GM20000 (cell line): Measurements from ENCODE around the gene CXorf49.
"Not testable (repeated sequence)": the region's sequence is repeated elsewhere in the genome, so short reads cannot be mapped to it uniquely, and the experiment has no call there.

Source experiments
- DNase-seq: peaks from one replicate; pipeline ENCODE4 v3.0.0; 2012; ENCODE audit warnings: low spot score

Gene CXorf49

GRCh38 chrX:71718185-71718584, at the start of gene CXorf49:
Gene CXorf49, minus strand, starts transcription at chrX:71718285. Its CDS starts 134 bp downstream, at chrX:71718151.
- not testable (repeated sequence) for DNase-seq

DNA sequence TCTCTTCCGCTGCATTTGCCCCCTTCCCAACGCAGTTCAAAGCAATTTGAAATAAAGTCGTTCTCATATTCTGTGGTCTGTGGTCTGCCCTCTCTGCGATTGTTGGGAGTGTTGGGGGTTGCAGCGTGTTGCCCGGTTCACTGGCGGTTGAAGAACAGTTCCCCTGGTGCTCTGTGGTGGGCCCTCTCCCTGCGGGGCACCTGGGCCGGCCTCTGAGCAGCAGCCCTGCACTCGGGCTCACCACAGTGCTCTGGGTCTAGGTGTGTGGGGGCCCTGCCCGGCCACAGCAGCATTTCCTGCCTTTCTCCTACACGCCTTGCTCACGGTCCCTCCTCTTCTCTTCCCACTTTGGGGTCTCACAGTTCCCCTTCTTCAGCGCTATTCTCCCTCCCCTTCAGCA, 49.0 kb upstream of the CXorf49 start:
- not testable (repeated sequence) for DNase-seq

GRCh38 chrX:71765613-71766012, 47.5 kb upstream of the CXorf49 start:
- not testable (repeated sequence) for DNase-seq

DNA sequence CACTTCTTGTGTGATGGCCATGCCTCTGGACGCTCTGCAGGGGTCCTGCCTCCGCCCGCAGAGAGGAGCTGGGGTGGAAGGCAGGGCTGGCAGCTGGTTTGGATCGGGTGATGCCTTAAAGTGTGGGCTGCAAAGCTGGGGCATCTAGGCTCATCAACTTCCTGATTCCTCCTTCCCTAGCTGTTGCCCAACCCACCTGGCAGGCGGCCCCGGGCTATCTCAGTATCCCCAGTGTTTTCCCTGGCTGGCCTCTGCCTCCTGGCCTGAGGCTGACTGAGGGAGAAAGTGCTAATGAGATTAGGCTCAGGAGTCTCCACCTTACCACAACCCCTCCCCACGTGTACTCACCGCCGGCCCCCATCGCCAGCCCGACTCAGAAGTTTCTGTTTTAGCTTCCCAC, 46.7 kb upstream of the CXorf49 start:
- DNase-seq = not testable (repeated sequence)

DNA sequence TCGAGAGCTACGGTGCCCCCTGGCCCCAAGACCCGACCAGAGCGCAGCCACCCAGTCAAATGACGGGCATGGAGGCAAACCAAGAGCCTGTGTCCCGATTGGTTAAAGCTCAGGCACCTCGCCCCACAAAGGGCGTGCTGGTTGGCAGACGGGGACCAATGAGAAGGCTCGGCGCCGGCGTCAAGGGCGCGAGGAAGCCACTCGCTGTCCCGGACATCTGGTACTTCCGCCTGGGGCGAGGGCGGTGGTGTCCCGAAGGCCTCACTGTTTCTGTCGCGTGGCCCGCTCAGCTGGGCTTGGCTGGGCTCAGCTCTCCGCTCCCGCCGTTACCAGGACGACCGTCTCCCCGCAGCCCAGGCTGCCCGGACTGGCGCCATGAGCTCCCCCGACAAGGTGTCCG, 45.0 kb upstream of the CXorf49 start, which contains the start of gene CXorf49B:
Gene CXorf49B (plus strand): TSS at position 301 of the 400 bp plus-strand sequence. CDS start 75 bp downstream, at position 376.
- not testable (repeated sequence) for DNase-seq

DNA sequence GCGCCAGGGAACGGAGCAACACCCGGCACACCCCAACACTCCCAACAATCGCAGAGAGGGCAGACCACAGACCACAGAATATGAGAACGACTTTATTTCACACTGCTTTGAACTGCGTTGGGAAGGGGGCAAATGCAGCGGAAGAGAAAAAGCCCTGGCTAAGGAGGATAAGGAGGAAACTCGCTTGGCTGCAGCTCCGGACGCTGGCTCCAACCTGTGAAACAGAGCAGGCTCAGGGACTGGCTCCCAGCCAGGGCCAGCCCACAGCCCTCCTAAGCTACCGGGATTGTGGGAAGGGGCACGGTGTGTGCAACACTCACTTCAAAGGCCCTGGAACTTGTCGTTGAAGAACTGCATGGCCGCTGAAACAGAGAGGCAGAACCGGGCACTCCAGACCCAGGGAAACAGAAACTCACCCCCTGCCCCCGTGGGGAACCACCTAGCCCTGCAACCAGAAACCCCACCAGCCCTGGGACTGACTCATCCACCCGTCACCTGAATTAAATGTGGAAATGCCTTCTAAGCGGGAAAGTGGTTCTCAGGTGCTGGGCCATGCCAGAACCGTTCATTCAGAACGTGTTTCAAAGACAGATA, 42.7 kb upstream of the CXorf49 start:
- not testable (repeated sequence) for DNase-seq

DNA sequence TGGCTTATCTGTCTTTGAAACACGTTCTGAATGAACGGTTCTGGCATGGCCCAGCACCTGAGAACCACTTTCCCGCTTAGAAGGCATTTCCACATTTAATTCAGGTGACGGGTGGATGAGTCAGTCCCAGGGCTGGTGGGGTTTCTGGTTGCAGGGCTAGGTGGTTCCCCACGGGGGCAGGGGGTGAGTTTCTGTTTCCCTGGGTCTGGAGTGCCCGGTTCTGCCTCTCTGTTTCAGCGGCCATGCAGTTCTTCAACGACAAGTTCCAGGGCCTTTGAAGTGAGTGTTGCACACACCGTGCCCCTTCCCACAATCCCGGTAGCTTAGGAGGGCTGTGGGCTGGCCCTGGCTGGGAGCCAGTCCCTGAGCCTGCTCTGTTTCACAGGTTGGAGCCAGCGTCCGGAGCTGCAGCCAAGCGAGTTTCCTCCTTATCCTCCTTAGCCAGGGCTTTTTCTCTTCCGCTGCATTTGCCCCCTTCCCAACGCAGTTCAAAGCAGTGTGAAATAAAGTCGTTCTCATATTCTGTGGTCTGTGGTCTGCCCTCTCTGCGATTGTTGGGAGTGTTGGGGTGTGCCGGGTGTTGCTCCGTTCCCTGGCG, 2.3 kb upstream of the CXorf49 start:
- not testable (repeated sequence) for DNase-seq

DNA sequence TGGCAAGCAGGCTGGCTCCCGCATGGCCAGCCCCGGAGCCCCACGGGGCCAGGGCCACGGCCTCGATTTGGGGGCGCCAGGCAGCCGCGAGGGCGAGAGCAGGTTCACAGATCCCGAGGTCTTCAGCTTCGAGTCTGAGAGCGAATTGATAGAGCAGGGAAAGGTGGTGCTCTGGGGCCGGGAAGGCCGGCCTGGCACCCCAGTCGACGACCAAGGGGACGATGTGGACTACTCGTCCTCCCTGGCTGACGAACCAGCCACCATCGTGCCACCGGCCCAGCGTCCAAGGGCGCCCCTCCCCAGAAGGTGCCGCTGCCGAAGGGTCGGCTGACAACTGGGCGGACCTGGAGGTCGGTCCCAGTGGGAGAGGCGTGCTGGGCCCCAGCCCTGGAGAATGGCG, 1.1 kb upstream of the CXorf49 start:
- DNase-seq = not testable (repeated sequence)

DNA sequence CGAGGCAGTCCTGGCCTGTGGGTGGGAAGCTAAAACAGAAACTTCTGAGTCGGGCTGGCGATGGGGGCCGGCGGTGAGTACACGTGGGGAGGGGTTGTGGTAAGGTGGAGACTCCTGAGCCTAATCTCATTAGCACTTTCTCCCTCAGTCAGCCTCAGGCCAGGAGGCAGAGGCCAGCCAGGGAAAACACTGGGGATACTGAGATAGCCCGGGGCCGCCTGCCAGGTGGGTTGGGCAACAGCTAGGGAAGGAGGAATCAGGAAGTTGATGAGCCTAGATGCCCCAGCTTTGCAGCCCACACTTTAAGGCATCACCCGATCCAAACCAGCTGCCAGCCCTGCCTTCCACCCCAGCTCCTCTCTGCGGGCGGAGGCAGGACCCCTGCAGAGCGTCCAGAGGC, 1.8 kb downstream of the CXorf49 start:
- DNase-seq = not testable (repeated sequence)

- DNase-seq = not testable (repeated sequence)
Observed at GRCh38 chrX:71715551-71715950, 2.5 kb downstream of the CXorf49 start.

GRCh38 chrX:71714064-71714463, 4.0 kb downstream of the CXorf49 start:
- DNase-seq = not testable (repeated sequence)

DNA sequence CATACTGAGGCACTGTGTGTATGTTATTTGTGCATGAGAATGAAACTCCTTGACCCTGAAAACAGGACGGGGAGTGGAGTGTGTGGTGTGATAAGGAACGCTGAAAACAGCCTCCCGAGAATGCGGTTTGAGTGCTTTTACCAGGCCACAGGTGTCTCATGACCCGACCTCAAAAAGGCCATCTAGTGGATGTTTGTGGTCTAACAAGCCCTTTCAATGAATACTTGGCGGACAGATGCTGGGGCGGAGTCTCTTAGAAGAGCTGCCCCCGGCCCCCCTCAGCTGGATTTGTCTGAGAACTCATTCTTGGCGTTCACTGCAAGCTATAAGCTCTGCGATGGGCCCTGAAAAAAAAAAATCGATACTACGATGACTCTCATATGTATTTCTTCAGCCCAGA, 15.2 kb downstream of the CXorf49 start:
- DNase-seq = not testable (repeated sequence)

GRCh38 chrX:71699023-71699344, 19.1 kb downstream of the CXorf49 start:
- DNase-seq = not testable (repeated sequence)

- DNase-seq = not testable (repeated sequence)
Observed at GRCh38 chrX:71698299-71699022, 19.6 kb downstream of the CXorf49 start.

GRCh38 chrX:71697466-71698298, 20.4 kb downstream of the CXorf49 start:
- DNase-seq = not testable (repeated sequence)

DNA sequence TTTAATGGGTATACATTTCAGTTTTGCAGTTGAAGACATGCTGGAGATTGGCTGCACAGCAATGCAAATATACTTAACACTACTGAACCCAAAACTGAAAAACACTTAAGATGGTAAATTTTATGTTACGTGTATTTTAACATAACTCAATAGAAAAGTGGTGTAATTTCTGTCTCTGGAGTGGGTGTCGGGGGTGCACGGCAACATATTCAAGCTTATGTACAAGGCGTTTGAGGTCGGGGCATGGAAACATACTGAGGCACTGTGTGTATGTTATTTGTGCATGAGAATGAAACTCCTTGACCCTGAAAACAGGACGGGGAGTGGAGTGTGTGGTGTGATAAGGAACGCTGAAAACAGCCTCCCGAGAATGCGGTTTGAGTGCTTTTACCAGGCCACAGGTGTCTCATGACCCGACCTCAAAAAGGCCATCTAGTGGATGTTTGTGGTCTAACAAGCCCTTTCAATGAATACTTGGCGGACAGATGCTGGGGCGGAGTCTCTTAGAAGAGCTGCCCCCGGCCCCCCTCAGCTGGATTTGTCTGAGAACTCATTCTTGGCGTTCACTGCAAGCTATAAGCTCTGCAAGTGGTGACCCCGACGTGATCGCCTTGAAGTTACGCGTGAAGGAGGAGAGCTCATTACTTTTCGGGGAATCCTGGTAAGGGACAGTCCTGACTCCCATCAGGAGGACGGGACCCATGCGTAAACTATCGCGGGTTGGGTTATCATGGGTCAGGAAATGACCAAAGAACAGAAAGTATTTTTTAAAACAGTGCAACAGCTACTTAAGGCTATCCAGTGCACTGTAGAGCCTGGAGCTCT, 21.2 kb downstream of the CXorf49 start:
- DNase-seq = not testable (repeated sequence)
